WTC11 (cell line): ENCODE results near the gene AKT1S1. TPM values are rescaled to one million over a fixed set of nuclear protein-coding genes. Genes with fewer than 3 reads are reported as not detected.

Experiments
- ATAC-seq: fragments of 200-7000 bp; cut with Tn5 transposase; 2 replicates; pipeline ENCODE4 v1.10.0; 2021; ENCODE audit warnings: mild to moderate bottlenecking, moderate library complexity
- CTCF ChIA-PET: fragments of 300-600 bp; sonication (Branson Sonifier 250); formaldehyde crosslinking; loops from one replicate; lab custom pipeline; 2021; ENCODE audit warnings: antibody characterized with exemption; lab: Charles Lee
- POLR2A ChIA-PET: fragments of 350-600 bp; sonication (Branson Sonifier 250); formaldehyde crosslinking; loops from one replicate; lab custom pipeline; 2021; ENCODE audit warnings: antibody characterized with exemption; lab: Charles Lee
- DNase-seq: peaks from one replicate; pipeline ENCODE4 v3.0.0; 2021; ENCODE audit warnings: low spot score
- H3K27ac Mint-ChIP-seq: 2 replicates; pipeline ENCODE4 v1.8.0; 2021; ENCODE audit warnings: mixed read lengths
- H3K27me3 Mint-ChIP-seq: 2 replicates; pipeline ENCODE4 v1.8.0; 2021; ENCODE audit warnings: low read depth, mild to moderate bottlenecking, moderate library complexity, mixed read lengths
- H3K36me3 Mint-ChIP-seq: 2 replicates; pipeline ENCODE4 v1.8.0; 2021; ENCODE audit warnings: mixed read lengths
- H3K4me1 Mint-ChIP-seq: 2 replicates; pipeline ENCODE4 v1.8.0; 2022; ENCODE audit warnings: mixed read lengths
- H3K4me3 Mint-ChIP-seq: 2 replicates; pipeline ENCODE4 v1.8.0; 2021; ENCODE audit warnings: mild to moderate bottlenecking, moderate library complexity, mixed read lengths
- H3K9me3 Mint-ChIP-seq: 2 replicates; pipeline ENCODE4 v1.8.0; 2021; ENCODE audit warnings: mixed read lengths
- ARID4B ChIP-seq: sonication (generic); formaldehyde crosslinking; IDR thresholded peaks from 2 replicates; pipeline ENCODE4 v1.8.0; 2023; ENCODE audit warnings: missing genetic modification reagents, mild to moderate bottlenecking, borderline replicate concordance
- CREB1 ChIP-seq: sonication (generic); formaldehyde crosslinking; IDR thresholded peaks from 2 replicates; pipeline ENCODE4 v1.8.0; 2023; ENCODE audit warnings: mild to moderate bottlenecking, missing genetic modification reagents
- CREM ChIP-seq: sonication (generic); formaldehyde crosslinking; IDR thresholded peaks from 2 replicates; pipeline ENCODE4 v1.8.1; 2022; ENCODE audit warnings: mild to moderate bottlenecking, missing genetic modification reagents, moderate library complexity
- E2F4 ChIP-seq: sonication (generic); formaldehyde crosslinking; IDR thresholded peaks from 2 replicates; pipeline ENCODE4 v1.8.1; 2022; ENCODE audit warnings: low read depth, mild to moderate bottlenecking, moderate library complexity, missing genetic modification reagents, borderline replicate concordance
- FOXK1 ChIP-seq: sonication (generic); formaldehyde crosslinking; IDR thresholded peaks from 2 replicates; pipeline ENCODE4 v1.8.0; 2022; ENCODE audit warnings: mild to moderate bottlenecking, moderate library complexity, missing genetic modification reagents
- GABPB1 ChIP-seq: sonication (generic); formaldehyde crosslinking; IDR thresholded peaks from 2 replicates; pipeline ENCODE4 v1.8.1; 2023; ENCODE audit warnings: mild to moderate bottlenecking, missing genetic modification reagents
- JUN ChIP-seq: sonication (generic); formaldehyde crosslinking; IDR thresholded peaks from 2 replicates; pipeline ENCODE4 v1.8.0; 2023; ENCODE audit warnings: mild to moderate bottlenecking, missing genetic modification reagents
- KAT7 ChIP-seq: sonication (generic); formaldehyde crosslinking; IDR thresholded peaks from 2 replicates; pipeline ENCODE4 v1.8.1; 2023; ENCODE audit warnings: missing genetic modification reagents, mild to moderate bottlenecking, borderline replicate concordance
- MAX ChIP-seq: sonication (generic); formaldehyde crosslinking; IDR thresholded peaks from 2 replicates; pipeline ENCODE4 v1.8.0; 2022; ENCODE audit warnings: mild to moderate bottlenecking, missing genetic modification reagents
- NFYB ChIP-seq: sonication (generic); formaldehyde crosslinking; conservative IDR thresholded peaks from 2 replicates; pipeline ENCODE4 v1.8.0; 2022; ENCODE audit warnings: low read depth, missing genetic modification reagents
- OVOL2 ChIP-seq: fragments of 250-450 bp; sonication (Bioruptor Pico); IDR thresholded peaks from 2 replicates; pipeline ENCODE4 v1.9.0; 2021; ENCODE audit warnings: mild to moderate bottlenecking, borderline replicate concordance
- PREB ChIP-seq: sonication (generic); formaldehyde crosslinking; IDR thresholded peaks from 2 replicates; pipeline ENCODE4 v1.8.1; 2022; ENCODE audit warnings: mild to moderate bottlenecking, missing genetic modification reagents, moderate library complexity, borderline replicate concordance
- SMAD3 ChIP-seq: sonication (generic); formaldehyde crosslinking; IDR thresholded peaks from 2 replicates; pipeline ENCODE4 v1.8.0; 2022; ENCODE audit warnings: missing genetic modification reagents, mild to moderate bottlenecking, borderline replicate concordance
- USF1 ChIP-seq: sonication (generic); formaldehyde crosslinking; IDR thresholded peaks from 2 replicates; pipeline ENCODE4 v1.8.0; 2022; ENCODE audit warnings: mild to moderate bottlenecking, missing genetic modification reagents
- USF2 ChIP-seq: sonication (generic); formaldehyde crosslinking; IDR thresholded peaks from 2 replicates; pipeline ENCODE4 v1.8.1; 2023; ENCODE audit warnings: mild to moderate bottlenecking, missing genetic modification reagents, moderate library complexity
- ZNF317 ChIP-seq: sonication (generic); formaldehyde crosslinking; IDR thresholded peaks from 2 replicates; pipeline ENCODE4 v1.8.1; 2023; ENCODE audit warnings: low read depth, mild to moderate bottlenecking, moderate library complexity, missing genetic modification reagents, borderline replicate concordance
- ZNF532 ChIP-seq: fragments of 250-450 bp; sonication (Bioruptor Pico); IDR thresholded peaks from 2 replicates; pipeline ENCODE4 v1.9.0; 2021; ENCODE audit warnings: mild to moderate bottlenecking, borderline replicate concordance
- ZNF671 ChIP-seq: fragments of 250-450 bp; sonication (Bioruptor Pico); IDR thresholded peaks from 2 replicates; pipeline ENCODE4 v1.8.0; 2021; ENCODE audit warnings: mild to moderate bottlenecking
- total RNA-seq: library from RNA; stranded (reverse); gene quantifications from 3 replicates; pipeline ENCODE4 v1.2.3, GENCODE V29; 2021

Gene AKT1S1
- total RNA-seq, 1 experiment from 2014 or later, result 47.8 TPM

GRCh38 chr19:49876422-49877019 lies 634 bp downstream of the AKT1S1 start (continued):
- TF ChIP-seq ZNF532 (CRISPR knock-in tag) (peak; percentile 90), GABPB1 (CRISPR knock-in tag) (peak; percentile 69), CREB1 (CRISPR knock-in tag) (0 out of 2 replicates have a peak, but pooled peaks have one; percentile 62), NFYB (CRISPR knock-in tag) (peak; percentile 28; the same call in 1 of the 2 replicates), PREB (CRISPR knock-in tag) (no peak), SMAD3 (peak; percentile 35; the same call in 1 of the 2 replicates), E2F4 (CRISPR knock-in tag) (0 out of 2 replicates have a peak, but pooled peaks have one; percentile 70), MAX (no peak; the same call in 1 of the 2 replicates), FOXK1 (peak; percentile 42; the same call in 1 of the 2 replicates), ZNF671 (no peak), CREM (CRISPR knock-in tag) (peak; percentile 93), ZNF317 (0 out of 2 replicates have a peak, but pooled peaks have one; percentile 51), OVOL2 (no peak), KAT7 (CRISPR knock-in tag) (no peak), USF2 (CRISPR knock-in tag) (peak; percentile 88)

GRCh38 chr19:49875857-49876421 lies 1.2 kb downstream of the AKT1S1 start:
- ChIA-PET POLR2A (interaction anchor here (1.0 to 2.2 kb wide), 7 partner anchors 11 to 199 kb away, joined by 3 to 9 read pairs (median 4); partner anchors contain the start of genes ATF5 and NUP62), CTCF (interaction anchor here (1.2 to 1.3 kb wide), 2 partner anchors 9 to 14 kb away, joined by 3 to 5 read pairs; no protein-coding TSS in a partner anchor)
- no peak overlapping the region for H3K4me3 Mint-ChIP-seq
- peaks cover 23% of the 10 kb centered on the region for H3K4me1 Mint-ChIP-seq
- no peaks in the 10 kb centered on the region for H3K9me3 Mint-ChIP-seq
- peaks cover 19% of the 10 kb centered on the region for H3K36me3 Mint-ChIP-seq
- DNase-seq (peak; percentile 63), ATAC-seq (peak; percentile 11)
- no peaks in the 10 kb centered on the region for H3K27me3 Mint-ChIP-seq
- H3K27ac Mint-ChIP-seq, result no peak overlapping the region
- TF ChIP-seq USF1 (no peak), ARID4B (CRISPR knock-in tag) (no peak), JUN (CRISPR knock-in tag) (no peak)
